Measurements from ENCODE around the gene CYP4F22. TPM values are rescaled to one million over a fixed set of nuclear protein-coding genes. Genes with fewer than 3 reads are reported as not detected.

CYP4F22 gene
- total and polyA plus RNA-seq, 2 of the 8 experiments (the other 6 are each of a cell fraction or from before 2014, with no cell fraction given): not detected

DNA sequence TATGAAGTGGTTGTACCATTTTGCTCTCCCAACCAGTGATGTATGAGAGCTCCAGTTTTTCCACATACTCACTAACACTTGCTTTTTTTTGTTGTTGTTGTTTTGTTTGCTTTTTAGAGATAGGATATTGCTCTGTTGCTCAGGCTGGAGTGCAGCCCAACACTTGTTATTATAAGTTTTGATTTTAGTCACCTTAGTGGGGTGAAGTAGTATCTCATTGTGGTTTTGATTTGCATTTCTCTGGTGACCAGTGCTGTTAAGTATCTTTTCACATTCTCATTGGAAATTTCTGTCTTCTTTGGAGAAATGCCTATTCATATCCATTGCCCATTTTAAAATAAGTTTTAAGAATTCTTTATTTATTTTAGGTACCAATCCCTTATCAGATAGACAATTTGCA is 31.3 kb downstream of the CYP4F22 start:
- H3K9ac ChIP-seq (replicated peaks in 1 of 4; ENCODE audit: extremely low read depth in 1 of 4, low read depth in 3 of 4, low read length in 3 of 4): no peak overlapping the region
- H3K14ac ChIP-seq (ENCODE audit: insufficient read length): no peak overlapping the region
- peaks cover 64 to 85% of the 10 kb centered on the region in 2 experiments for H3K9me3 ChIP-seq (ENCODE audit: insufficient read depth in 2 of 2, low read depth in 1 of 2, low read length in 1 of 2)
- H3K27me3 ChIP-seq (replicated peaks in 1 of 4; ENCODE audit: control insufficient read depth in 3 of 4, extremely low read depth in 1 of 4, insufficient read depth in 3 of 4, low read length in 3 of 4): no peaks in the 10 kb centered on the region
- no peak overlapping the region for H2AK5ac ChIP-seq (ENCODE audit: low read depth, low read length)
- no peak overlapping the region for H2BK12ac ChIP-seq (ENCODE audit: low read depth, low read length)
- no peak overlapping the region for H3K4me3 ChIP-seq (ENCODE audit: extremely low read depth in 1 of 4, insufficient read depth in 2 of 4, low read depth in 3 of 4, low read length in 4 of 4)
- ChIA-PET CTCF (ENCODE audit: partially characterized antibody) (no interaction called here), POLR2A (ENCODE audit: partially characterized antibody) (no interaction called here)
- no peaks in the 10 kb centered on the region for H3K4me1 ChIP-seq (replicated peaks in 1 of 4; ENCODE audit: control insufficient read depth in 3 of 4, insufficient read depth in 4 of 4, low read length in 3 of 4)
- H4K20me1 ChIP-seq (replicated peaks in 1 of 2; ENCODE audit: control insufficient read depth in 1 of 2, insufficient read depth in 2 of 2, low read length in 2 of 2): no peaks in the 10 kb centered on the region
- H3K4ac ChIP-seq (replicated peaks; ENCODE audit: insufficient read length, low read depth, low read length): no peak overlapping the region
- H4K5ac ChIP-seq (ENCODE audit: insufficient read length, low read depth, low read length): no peak overlapping the region
- TF ChIP-seq PHF8 (conservative IDR thresholded peaks at IDR 0.05; ENCODE audit: low read depth, low read length): no peak
- TF ChIP-seq BRCA1 (IDR thresholded peaks at IDR 0.05; ENCODE audit: low read depth, low read length): no peak
- TF ChIP-seq TCF12 (IDR thresholded peaks at IDR 0.05; ENCODE audit: low read depth, low read length): no peak
- TF ChIP-seq SUZ12 (IDR thresholded peaks at IDR 0.05; ENCODE audit: low read length): no peak
- no peak for TF ChIP-seq SAP30 (IDR thresholded peaks at IDR 0.05; ENCODE audit: insufficient read depth, insufficient replicate concordance, low read length)
- TF ChIP-seq CTBP2 (IDR thresholded peaks at IDR 0.05; ENCODE audit: borderline replicate concordance, insufficient read depth, insufficient read length, low read length): no peak
- TF ChIP-seq, protein P1, sequence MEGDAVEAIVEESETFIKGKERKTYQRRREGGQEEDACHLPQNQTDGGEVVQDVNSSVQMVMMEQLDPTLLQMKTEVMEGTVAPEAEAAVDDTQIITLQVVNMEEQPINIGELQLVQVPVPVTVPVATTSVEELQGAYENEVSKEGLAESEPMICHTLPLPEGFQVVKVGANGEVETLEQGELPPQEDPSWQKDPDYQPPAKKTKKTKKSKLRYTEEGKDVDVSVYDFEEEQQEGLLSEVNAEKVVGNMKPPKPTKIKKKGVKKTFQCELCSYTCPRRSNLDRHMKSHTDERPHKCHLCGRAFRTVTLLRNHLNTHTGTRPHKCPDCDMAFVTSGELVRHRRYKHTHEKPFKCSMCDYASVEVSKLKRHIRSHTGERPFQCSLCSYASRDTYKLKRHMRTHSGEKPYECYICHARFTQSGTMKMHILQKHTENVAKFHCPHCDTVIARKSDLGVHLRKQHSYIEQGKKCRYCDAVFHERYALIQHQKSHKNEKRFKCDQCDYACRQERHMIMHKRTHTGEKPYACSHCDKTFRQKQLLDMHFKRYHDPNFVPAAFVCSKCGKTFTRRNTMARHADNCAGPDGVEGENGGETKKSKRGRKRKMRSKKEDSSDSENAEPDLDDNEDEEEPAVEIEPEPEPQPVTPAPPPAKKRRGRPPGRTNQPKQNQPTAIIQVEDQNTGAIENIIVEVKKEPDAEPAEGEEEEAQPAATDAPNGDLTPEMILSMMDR (IDR thresholded peaks at IDR 0.05; ENCODE audit: control extremely low read depth in 1 of 3, insufficient read depth in 1 of 3, low read depth in 1 of 3, low read length in 3 of 3): no peak
- TF ChIP-seq RAD21 (IDR thresholded peaks at IDR 0.05 in 1 of 2, conservative IDR thresholded peaks at IDR 0.05 in 1 of 2; ENCODE audit: low read depth in 2 of 2, low read length in 2 of 2): no peak
- no peak for TF ChIP-seq CBX8 (IDR thresholded peaks at IDR 0.05; ENCODE audit: borderline replicate concordance, low read depth, low read length)
- TF ChIP-seq JUND (IDR thresholded peaks at IDR 0.05; ENCODE audit: low read length): no peak
- H2BK15ac ChIP-seq (ENCODE audit: low read length): no peak overlapping the region
- DNase-seq (ENCODE audit: low read depth in 1 of 2, low spot score in 2 of 2) (no peak), FAIRE-seq (no peak)
- no peak overlapping the region for H3K23ac ChIP-seq (ENCODE audit: insufficient read length)
- no peak overlapping the region for H3K27ac ChIP-seq (ENCODE audit: low read depth, low read length)
- H3K36me3 ChIP-seq (ENCODE audit: control insufficient read depth in 2 of 4, insufficient read depth in 4 of 4, low read length in 3 of 4): 0 out of 8 replicates have a peak, but pooled peaks cover 0 to 2% (median 0%) of the 10 kb centered on the region in 4 experiments
- H3K79me2 ChIP-seq (ENCODE audit: control insufficient read depth in 1 of 2, insufficient read depth in 2 of 2, low read length in 2 of 2): no peaks in the 10 kb centered on the region
- no peak overlapping the region for H2BK5ac ChIP-seq (ENCODE audit: low read depth, low read length)
- no peak overlapping the region for H3K4me2 ChIP-seq (ENCODE audit: insufficient read depth in 1 of 2, low read depth in 2 of 2, low read length in 2 of 2)
- no peak overlapping the region for H2BK20ac ChIP-seq (ENCODE audit: low read length)
- no peak overlapping the region for H4K8ac ChIP-seq (ENCODE audit: extremely low read depth, insufficient read depth, low read length)
- H3K23me2 ChIP-seq (ENCODE audit: low read depth, low read length): peaks cover 2% of the 10 kb centered on the region; the same call in 1 of the 2 replicates
- no peak overlapping the region for H4K91ac ChIP-seq (replicated peaks; ENCODE audit: insufficient read length, low read length)
- no peak overlapping the region for H3K56ac ChIP-seq (replicated peaks; ENCODE audit: insufficient read length, low read depth, low read length)
- no peak overlapping the region for H2AFZ ChIP-seq (ENCODE audit: low read length)
- no peak overlapping the region for H2BK120ac ChIP-seq (replicated peaks; ENCODE audit: low read depth, low read length)
- no peak overlapping the region for H3K18ac ChIP-seq (ENCODE audit: extremely low read depth, low read length)
- H3K79me1 ChIP-seq (ENCODE audit: low read depth, low read length): no peaks in the 10 kb centered on the region
